Omental fat pad (tissue), 4 donors: ENCODE results near the gene FGD2. TPM values are rescaled to one million over a fixed set of nuclear protein-coding genes. Genes with fewer than 3 reads are reported as not detected.

ENCODE experiments used
- ATAC-seq: fragments of 150-250 bp; one replicate; pipeline ENCODE4 v1.9.1; 2016; ENCODE audit warnings: mild to moderate bottlenecking, moderate library complexity; ENCODE audit not compliant: low FRiP score
- DNase-seq: peaks from one replicate; pipeline ENCODE4 v3.0.0-alpha.2; 2019; ENCODE audit warnings: low spot score
- total RNA-seq, 4 donors: library from RNA; depleted of rRNA; stranded (reverse); fragments of >200 nt; gene quantifications; one replicate each; pipeline ENCODE4 v1.1.0, GENCODE V29; 2016
- TF ChIP-seq, protein P1 (sequence below), 3 donors: fragments of 450-650 bp; IDR thresholded peaks; one replicate each; pipeline ENCODE4 v1.5.1; 2016 to 2017; ENCODE audit warnings: antibody characterized with exemption in 3 of 3, mild to moderate bottlenecking in 3 of 3, moderate library complexity in 2 of 3

FGD2 gene
- total RNA-seq, 4 donors from 2014 or later: 20.0 to 83.6 (median 63.0) TPM

DNA sequence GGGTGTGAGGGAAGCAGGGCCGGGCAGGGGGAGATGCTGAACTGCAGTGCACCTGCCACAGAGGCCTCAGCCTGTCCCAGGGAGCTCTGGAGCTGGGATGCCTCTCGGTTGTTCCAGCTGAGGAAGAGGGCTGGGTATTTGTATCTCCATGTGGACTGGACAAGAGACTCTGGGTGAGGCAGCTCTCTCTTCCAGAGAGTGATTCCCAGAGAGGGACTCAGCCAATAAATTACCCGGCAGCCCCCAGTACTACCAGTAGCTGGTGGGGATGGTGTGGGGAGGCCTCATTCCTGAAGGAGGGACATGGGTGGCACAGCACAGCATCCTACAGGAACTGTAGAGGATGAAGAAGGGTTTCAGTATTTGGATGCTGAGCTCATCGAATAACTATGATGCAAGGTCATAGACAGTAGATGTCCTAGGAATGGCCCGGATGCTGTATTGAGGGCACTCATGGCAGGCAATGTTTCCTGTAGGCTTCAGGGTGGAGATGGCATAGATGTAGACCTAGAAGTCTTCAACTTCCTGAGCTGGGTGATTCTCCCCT lies 1.4 kb downstream of the FGD2 start:
- DNase-seq (no peak), ATAC-seq (no peak)
- TF ChIP-seq, protein P1, sequence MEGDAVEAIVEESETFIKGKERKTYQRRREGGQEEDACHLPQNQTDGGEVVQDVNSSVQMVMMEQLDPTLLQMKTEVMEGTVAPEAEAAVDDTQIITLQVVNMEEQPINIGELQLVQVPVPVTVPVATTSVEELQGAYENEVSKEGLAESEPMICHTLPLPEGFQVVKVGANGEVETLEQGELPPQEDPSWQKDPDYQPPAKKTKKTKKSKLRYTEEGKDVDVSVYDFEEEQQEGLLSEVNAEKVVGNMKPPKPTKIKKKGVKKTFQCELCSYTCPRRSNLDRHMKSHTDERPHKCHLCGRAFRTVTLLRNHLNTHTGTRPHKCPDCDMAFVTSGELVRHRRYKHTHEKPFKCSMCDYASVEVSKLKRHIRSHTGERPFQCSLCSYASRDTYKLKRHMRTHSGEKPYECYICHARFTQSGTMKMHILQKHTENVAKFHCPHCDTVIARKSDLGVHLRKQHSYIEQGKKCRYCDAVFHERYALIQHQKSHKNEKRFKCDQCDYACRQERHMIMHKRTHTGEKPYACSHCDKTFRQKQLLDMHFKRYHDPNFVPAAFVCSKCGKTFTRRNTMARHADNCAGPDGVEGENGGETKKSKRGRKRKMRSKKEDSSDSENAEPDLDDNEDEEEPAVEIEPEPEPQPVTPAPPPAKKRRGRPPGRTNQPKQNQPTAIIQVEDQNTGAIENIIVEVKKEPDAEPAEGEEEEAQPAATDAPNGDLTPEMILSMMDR (IDR thresholded peaks at IDR 0.05): no peak

GRCh38 chr6:37007340-37008043 lies 2.0 kb downstream of the FGD2 start:
- TF ChIP-seq, protein P1 (IDR thresholded peaks at IDR 0.05): no peak
- ATAC-seq (no peak), DNase-seq (no peak)

GRCh38 chr6:37008484-37009465 lies 3.3 kb downstream of the FGD2 start:
- TF ChIP-seq, protein P1 (IDR thresholded peaks at IDR 0.05): no peak
- DNase-seq (no peak), ATAC-seq (no peak)

GRCh38 chr6:37010402-37010892 lies 5.0 kb downstream of the FGD2 start:
- DNase-seq (no peak), ATAC-seq (no peak)
- TF ChIP-seq, protein P1 (IDR thresholded peaks at IDR 0.05): no peak

GRCh38 chr6:37011656-37012378 lies 6.4 kb downstream of the FGD2 start:
- TF ChIP-seq, protein P1 (IDR thresholded peaks at IDR 0.05): no peak
- DNase-seq (no peak), ATAC-seq (no peak)
